ENCODE measurements around the gene MIOS.

DNA sequence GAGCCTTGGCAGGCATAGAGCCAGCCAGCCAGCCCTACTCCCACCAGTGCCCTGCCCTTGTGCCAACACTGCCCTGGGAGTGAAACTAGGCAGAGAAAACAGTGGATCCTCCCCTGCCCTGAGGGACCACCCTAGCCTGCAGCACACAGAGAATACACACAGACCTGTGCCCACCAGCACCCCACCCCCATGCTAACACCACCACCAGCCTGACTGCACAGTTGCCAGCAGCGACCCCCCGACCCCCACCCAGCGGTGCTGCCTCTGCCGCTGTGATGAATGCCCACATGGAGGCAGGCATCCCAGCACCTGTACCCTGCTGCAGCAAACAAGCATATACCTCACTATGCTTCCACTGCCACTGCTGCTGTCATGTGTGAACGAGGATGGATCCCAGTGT, 9.4 kb upstream of the MIOS start:
- TF ChIP-seq CTCF (IDR thresholded peaks at IDR 0.05; ENCODE audit: low read length) (no peak), EZH2phosphoT487 (IDR thresholded peaks at IDR 0.05; ENCODE audit: low read length) (no peak)

Measured in MM.1S (cell line).